ENCODE data around the gene MCC.

GRCh38 chr5:113519412-113519811 lies 31.2 kb upstream of the MCC start:
- no peak for TF ChIP-seq POLR2A (IDR thresholded peaks at IDR 0.05; ENCODE audit: low read length)
- TF ChIP-seq GATA1 (IDR thresholded peaks at IDR 0.05; ENCODE audit: low read depth, low read length): no peak

Data from erythroblast (primary cell).